DLD1 (cell line): Measurements from ENCODE around the gene SYNGR4.

Source experiments
- in situ Hi-C: cut with HindIII; loops from 2 replicates; pipeline ENCODE4 v1.10.0; 2017; ENCODE audit warnings: low sequenced_read_pairs

Gene SYNGR4

DNA sequence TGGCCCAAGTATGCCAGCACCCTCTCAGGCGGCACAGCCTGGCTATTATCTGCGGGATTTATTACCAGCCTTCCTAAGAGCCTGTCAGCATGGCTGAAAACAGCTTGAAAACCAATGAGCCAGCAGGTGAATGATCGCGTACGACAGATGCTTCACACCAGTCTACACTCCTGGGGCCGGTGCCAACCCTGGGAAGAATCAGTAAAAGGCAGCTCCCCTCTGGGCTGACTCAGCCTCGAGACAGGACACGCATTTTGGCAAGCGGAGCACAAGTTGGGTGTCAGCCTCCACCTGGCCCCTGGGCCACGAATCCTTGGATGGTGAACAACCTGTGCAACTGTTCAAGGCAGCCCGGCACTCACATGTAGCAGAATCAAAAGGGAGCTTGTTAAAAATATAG lies 23.2 kb upstream of the SYNGR4 start:
- in situ Hi-C loops = loop anchor here (25.0 kb wide), 1 partner anchor 96 kb away; the partner anchor contains the start of gene GRWD1

DNA sequence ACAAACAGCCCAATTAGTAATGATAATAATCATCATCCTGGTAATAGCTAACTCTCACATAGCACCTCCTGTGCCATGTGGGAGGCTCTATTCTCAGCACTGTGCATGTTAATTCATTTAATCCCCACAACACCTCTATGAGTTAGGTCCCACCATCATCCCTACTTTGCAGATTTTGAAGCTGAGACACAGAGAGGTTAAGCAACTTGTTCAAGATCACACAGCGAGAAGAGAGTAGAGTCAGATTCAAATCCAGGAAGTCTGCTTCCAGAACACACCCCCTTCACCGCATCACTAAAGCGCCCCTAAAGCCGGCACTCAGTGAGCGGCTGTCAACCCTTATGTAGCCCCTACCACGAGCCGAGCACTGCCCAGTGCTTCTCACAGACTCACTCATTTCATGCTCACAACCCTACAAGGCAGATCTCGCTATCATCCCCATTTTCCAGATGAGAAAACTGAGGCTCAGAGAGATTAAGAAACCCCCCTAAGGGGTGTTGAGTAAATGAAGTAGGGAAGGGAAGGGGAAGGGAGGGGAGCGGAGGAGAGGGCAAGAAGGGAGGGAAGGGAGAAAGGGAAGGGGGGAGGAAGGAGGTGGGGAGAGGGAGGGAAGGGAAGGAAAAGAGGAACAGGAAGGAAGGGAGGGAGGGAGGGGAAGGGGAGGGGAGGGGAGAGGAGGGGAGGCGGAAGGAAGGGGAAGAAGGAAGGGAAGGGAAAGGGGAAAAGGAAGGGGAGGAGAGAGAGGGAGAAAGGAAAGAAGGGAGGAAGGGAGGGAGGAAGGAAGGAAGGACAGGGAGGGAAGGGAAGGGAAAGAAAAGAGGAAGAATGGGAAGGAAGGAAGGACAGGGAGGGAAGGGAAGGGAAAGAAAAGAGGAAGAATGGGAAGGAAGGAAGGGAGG lies 22.4 kb upstream of the SYNGR4 start:
- in situ Hi-C loops = loop anchor here (25.0 kb wide), 1 partner anchor 96 kb away; the partner anchor contains the start of gene GRWD1

GRCh38 chr19:48342414-48342738 lies 21.8 kb upstream of the SYNGR4 start:
- in situ Hi-C loops = loop anchor here (25.0 kb wide), 1 partner anchor 95 kb away; the partner anchor contains the start of gene GRWD1

- in situ Hi-C loops = loop anchor here (25.0 kb wide), 1 partner anchor 94 kb away; the partner anchor contains the start of gene GRWD1
Observed at GRCh38 chr19:48342841-48343540, 21.2 kb upstream of the SYNGR4 start.

- in situ Hi-C loops = loop anchor here (25.0 kb wide), 1 partner anchor 92 kb away; the partner anchor contains the start of gene GRWD1
Observed at GRCh38 chr19:48344892-48345291, 19.3 kb upstream of the SYNGR4 start.

DNA sequence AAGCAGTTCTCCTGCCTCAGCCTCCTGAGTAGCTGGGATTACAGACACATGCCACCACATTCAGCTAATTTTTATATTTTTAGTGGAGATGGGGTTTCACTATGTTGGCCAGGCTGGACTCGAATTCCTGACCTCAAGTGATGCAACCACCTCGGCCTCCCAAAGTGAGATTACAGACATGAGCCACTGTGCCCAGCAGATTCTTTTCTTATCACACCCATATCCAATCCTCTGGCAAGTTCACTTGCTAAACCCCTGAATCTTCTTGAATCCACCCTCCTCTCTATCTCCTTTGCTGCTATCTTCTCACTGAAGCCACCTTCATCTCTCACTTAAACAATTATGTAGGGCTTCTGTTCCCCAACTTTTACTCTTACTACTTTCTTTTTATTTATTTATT lies 18.0 kb upstream of the SYNGR4 start:
- in situ Hi-C loops = loop anchor here (25.0 kb wide), 1 partner anchor 91 kb away; the partner anchor contains the start of gene GRWD1

GRCh38 chr19:48348045-48348444 lies 16.1 kb upstream of the SYNGR4 start:
- in situ Hi-C loops = loop anchor here (25.0 kb wide), 1 partner anchor 89 kb away; the partner anchor contains the start of gene GRWD1

DNA sequence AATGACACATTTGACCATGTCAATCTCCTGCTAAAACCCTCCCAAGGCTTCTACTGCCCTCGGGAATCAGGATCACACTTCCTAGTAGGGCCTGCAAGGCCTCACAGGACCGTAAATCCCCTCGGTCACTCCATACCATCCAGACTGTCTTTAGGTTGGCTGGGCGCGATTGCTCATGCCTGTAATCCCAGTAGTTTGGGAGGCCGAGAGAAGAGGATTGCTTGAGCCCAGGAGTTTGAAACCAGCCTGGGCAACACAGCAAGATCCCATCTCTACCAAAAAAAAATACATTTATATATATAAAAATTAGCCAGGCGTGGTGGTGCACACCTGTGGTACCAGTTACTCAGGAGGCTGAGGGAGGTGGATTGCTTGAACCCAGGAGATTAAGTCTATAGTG lies 15.4 kb upstream of the SYNGR4 start:
- in situ Hi-C loops = loop anchor here (25.0 kb wide), 1 partner anchor 89 kb away; the partner anchor contains the start of gene GRWD1

DNA sequence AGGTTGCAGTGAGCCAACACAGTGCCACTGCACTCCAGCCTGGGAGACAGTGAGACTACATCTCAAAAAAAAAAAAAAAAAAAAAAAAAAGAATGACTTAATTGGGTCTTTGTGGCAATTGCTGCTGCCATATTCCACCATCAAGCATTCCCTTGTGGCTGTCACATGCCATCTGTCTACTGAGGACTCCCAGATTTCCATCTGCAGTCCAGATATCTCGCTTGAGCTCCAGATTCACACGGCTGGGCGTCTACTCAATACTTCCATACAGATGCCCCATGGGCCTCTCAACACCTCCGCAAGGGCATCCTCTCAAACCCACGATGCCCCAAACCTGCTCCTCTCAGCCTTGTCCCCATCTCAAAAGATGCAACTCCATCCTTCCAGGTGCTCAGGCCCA lies 13.3 kb upstream of the SYNGR4 start:
- in situ Hi-C loops = no loop called here

DNA sequence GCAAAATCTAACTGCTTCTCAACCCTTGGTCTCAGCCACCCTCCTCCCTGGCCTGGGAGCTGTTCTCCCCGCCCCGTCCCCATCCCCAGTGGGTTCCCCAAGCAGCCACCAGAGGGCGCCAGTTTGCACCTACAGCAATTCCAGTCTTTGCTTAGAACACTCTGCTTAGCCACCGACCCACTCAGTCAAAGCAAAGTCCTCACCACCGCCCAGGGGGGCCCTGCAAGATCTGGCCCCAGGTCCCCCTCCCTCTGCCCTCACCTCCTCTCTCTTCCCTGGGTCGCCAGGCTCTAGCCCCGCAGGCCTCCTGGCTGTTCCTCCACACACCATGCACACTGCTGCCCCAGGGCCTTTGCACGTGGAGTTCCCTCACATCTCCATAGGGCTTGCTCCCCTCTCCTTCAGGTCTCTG lies 12.8 kb upstream of the SYNGR4 start:
- in situ Hi-C loops = no loop called here

DNA sequence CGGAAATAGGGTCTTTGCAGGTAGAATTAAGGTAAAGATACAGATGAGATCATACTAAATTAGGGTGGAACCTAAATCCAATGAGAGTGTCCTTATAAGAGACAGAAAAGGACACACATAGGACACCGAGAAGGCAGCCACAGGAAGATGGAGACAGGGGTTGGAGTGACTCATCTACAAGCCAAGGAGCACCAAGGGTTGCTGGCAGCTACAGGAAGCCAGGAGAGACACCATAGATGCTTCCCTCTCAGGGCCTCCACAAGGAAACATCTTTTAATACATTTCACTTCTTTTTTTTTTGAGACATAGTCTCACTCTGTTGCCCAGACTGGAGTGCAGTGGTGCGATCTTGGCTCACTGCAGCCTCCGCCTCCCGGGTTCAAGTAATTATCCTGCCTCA lies 10.5 kb upstream of the SYNGR4 start:
- in situ Hi-C loops = no loop called here

- in situ Hi-C loops = no loop called here
Observed at GRCh38 chr19:48354332-48354992, 9.7 kb upstream of the SYNGR4 start.

DNA sequence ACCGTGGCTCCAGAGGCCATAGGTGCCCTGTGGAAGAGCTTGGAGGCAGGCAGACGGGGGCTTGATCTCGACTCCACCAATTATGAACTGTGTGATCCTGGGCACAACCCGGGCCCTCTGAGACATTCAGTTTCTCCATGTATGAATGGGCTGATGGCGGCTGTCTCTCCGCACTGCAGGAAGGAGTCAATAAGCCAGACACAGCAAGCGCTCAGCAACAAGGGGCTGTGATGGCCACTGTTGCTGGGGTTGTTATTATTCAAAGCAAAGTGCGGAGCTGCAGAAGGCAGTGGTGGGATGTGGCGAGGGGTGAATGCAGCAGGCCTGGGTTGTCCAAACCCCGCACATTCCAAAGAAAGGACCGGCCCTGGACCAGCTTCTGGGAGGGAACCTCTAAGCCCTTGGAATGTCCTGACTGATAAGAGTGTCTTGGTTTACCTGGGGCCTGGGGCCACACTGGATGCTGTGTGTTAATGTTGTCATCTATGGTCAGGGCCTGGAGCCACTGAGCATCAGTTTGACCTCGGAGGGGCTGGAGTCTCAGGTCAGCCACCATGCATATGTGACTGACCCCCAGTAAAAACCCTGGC lies 8.7 kb upstream of the SYNGR4 start:
- in situ Hi-C loops = no loop called here

- in situ Hi-C loops = no loop called here
Observed at GRCh38 chr19:48359123-48359522, 5.0 kb upstream of the SYNGR4 start.

GRCh38 chr19:48361912-48362311 lies 2.3 kb upstream of the SYNGR4 start:
- in situ Hi-C loops = no loop called here

GRCh38 chr19:48362716-48363499 lies 1.3 kb upstream of the SYNGR4 start:
- in situ Hi-C loops = no loop called here

- in situ Hi-C loops = no loop called here
Observed at GRCh38 chr19:48363500-48363809, 712 bp upstream of the SYNGR4 start.

DNA sequence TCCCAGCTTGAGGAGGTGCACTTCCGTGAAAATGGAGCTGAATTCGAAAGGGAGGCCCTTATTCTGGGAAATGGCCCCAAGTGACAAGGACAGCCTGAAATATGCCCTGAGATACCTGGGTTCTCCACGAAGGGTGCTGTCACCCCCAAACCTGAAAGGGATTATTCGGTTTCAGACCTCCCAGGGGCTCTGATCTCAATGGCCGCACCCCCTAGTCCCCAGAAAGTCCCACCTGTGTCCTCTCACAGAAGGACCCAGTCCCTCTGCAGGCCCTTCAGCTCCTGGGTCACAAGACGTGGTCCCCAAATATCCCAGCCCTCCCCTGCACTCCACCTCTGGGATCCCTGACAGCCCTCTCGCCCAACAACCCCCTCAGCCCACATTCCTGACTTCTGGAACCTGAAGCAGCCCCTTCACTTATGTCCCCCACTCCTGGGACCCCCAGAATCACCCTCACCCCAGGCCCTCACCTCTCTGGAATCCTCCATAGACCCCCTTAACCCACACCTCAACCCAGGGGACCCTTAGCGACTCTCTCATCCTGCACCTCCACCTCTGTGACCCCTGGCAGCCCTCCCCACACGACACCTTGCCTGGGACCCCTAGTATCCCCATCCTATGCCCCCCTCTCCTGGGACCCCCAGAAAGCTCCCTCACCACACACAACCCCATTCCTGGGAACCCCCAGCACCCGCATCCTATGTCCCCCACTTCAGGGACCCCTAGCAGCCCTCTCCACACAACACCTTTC lies 606 bp downstream of the SYNGR4 start:
- in situ Hi-C loops = no loop called here

DNA sequence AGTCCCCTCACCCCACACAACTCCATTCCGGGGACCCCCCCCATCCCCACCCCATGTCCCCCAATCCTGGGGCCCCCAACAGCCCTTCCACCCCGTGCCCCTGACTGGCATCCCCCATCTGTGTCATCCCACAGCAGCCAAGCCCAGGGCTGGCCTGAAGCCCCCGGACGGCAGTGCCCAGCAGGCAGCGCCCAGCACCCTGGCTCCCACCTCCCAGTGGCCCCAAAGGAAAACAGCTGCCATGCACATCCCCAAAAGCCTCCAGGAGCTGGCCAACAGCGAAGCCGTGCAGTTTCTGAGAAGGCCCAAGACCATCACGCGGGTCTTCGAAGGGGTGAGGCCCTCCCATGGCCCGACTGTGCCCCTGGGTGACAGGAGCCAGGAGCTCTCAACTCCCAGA lies 1.4 kb downstream of the SYNGR4 start:
- in situ Hi-C loops = no loop called here
